ENCODE data around the gene ATG13. TPM values are rescaled to one million over a fixed set of nuclear protein-coding genes. Genes with fewer than 3 reads are reported as not detected.

Gene ATG13
- total and polyA plus RNA-seq, 2 of the 8 experiments (the other 6 are each of a cell fraction or from before 2014, with no cell fraction given), result 65.0 to 77.4 TPM

DNA sequence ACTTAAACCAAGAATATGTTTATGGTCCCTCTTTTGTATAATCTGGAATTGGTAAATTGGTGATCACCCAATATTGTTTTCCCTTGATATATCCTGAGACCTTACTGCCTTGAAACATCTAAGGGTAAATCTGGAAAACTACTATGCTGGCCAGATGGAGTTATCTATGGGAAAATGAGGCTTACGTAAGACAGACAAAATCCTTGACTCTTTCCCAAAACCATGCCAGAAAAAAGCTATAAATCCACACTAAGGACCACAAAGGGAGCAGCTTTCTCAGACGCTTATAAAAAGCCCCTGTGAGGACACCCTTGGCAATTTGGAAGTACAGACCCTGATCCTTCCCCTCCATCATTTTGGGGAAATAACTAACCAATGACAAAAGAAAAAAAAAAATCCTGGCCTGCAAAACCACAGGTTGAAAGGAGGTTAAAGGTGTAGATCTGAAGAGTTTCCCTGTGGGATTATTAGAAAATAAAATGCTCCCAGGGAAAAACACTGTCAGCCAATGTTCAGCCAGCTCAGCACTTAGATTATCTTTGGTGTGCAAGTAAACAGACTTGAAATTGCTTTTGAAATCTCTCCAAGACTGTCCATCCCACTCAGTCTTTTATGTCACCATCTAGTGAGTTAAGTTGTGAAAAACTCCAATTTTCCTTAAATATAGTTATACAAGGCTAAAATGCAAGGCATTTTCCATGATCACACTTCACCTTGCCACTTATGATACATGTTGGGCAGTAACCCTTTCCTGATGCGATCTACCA, 17.0 kb upstream of the ATG13 start:
- H4K20me1 ChIP-seq (replicated peaks in 1 of 2; ENCODE audit: control insufficient read depth in 1 of 2, insufficient read depth in 2 of 2, low read length in 2 of 2), result no peaks in the 10 kb centered on the region
- H3K9me3 ChIP-seq (ENCODE audit: insufficient read depth in 2 of 2, low read depth in 1 of 2, low read length in 1 of 2), result no peaks in the 10 kb centered on the region
- no peaks in the 10 kb centered on the region for H3K27me3 ChIP-seq (replicated peaks in 1 of 4; ENCODE audit: control insufficient read depth in 3 of 4, extremely low read depth in 1 of 4, insufficient read depth in 3 of 4, low read length in 3 of 4)
- no peak overlapping the region for H4K91ac ChIP-seq (replicated peaks; ENCODE audit: insufficient read length, low read length)
- H3K36me3 ChIP-seq (ENCODE audit: control insufficient read depth in 2 of 4, insufficient read depth in 4 of 4, low read length in 3 of 4), result no peaks in the 10 kb centered on the region
- no peak overlapping the region for H4K5ac ChIP-seq (ENCODE audit: insufficient read length, low read depth, low read length)
- no peak overlapping the region for H2BK12ac ChIP-seq (ENCODE audit: low read depth, low read length)
- no peak overlapping the region for H3K14ac ChIP-seq (ENCODE audit: insufficient read length)
- H3K23me2 ChIP-seq (ENCODE audit: low read depth, low read length), result no peaks in the 10 kb centered on the region
- H2AK5ac ChIP-seq (ENCODE audit: low read depth, low read length), result no peak overlapping the region
- no peaks in the 10 kb centered on the region for H3K79me1 ChIP-seq (ENCODE audit: low read depth, low read length)
- no peak for DNase-seq (ENCODE audit: low read depth in 1 of 2, low spot score in 2 of 2)
- no peak overlapping the region for H2BK120ac ChIP-seq (replicated peaks; ENCODE audit: low read depth, low read length)
- H2AFZ ChIP-seq (ENCODE audit: low read length), result no peak overlapping the region
- H3K18ac ChIP-seq (ENCODE audit: extremely low read depth, low read length), result no peak overlapping the region
- ChIA-PET POLR2A (ENCODE audit: partially characterized antibody) (interaction anchor here (0.8 to 1.7 kb wide), 2 partner anchors 21 to 30 kb away, joined by 3 read pairs; no protein-coding TSS in a partner anchor), CTCF (ENCODE audit: partially characterized antibody) (interaction anchor here (0.6 to 1.2 kb wide), 2 partner anchors 18 to 43 kb away, joined by 3 to 4 read pairs; no protein-coding TSS in a partner anchor)
- no peak for FAIRE-seq
- WGBS, 2 experiments (ENCODE audit: extremely low coverage in 1 of 2, insufficient coverage in 1 of 2, insufficient read length in 1 of 2, insufficient replicate concordance in 2 of 2, low coverage in 1 of 2, low lambda C conversion rate in 2 of 2, missing lambda C conversion rate in 1 of 2), result 96% methylated on average over 3 of the region's 3 CpGs; no CpG with 5 or more reads in 1 of the 2 experiments
- no peak overlapping the region for H3K4me3 ChIP-seq (ENCODE audit: extremely low read depth in 1 of 4, insufficient read depth in 2 of 4, low read depth in 3 of 4, low read length in 4 of 4)
- no peak overlapping the region for H2BK5ac ChIP-seq (ENCODE audit: low read depth, low read length)
- H3K79me2 ChIP-seq (ENCODE audit: control insufficient read depth in 1 of 2, insufficient read depth in 2 of 2, low read length in 2 of 2), result no peaks in the 10 kb centered on the region
- no peak overlapping the region for H3K27ac ChIP-seq (ENCODE audit: low read depth, low read length)
- no peak overlapping the region for H3K23ac ChIP-seq (ENCODE audit: insufficient read length)
- no peaks in the 10 kb centered on the region for H3K4me1 ChIP-seq (replicated peaks in 1 of 4; ENCODE audit: control insufficient read depth in 3 of 4, insufficient read depth in 4 of 4, low read length in 3 of 4)
- H3K56ac ChIP-seq (replicated peaks; ENCODE audit: insufficient read length, low read depth, low read length), result no peak overlapping the region
- no peak overlapping the region for H2BK20ac ChIP-seq (ENCODE audit: low read length)
- H2BK15ac ChIP-seq (ENCODE audit: low read length), result no peak overlapping the region
- H3K4me2 ChIP-seq (ENCODE audit: insufficient read depth in 1 of 2, low read depth in 2 of 2, low read length in 2 of 2), result no peak overlapping the region
- no peak overlapping the region for H3K9ac ChIP-seq (replicated peaks in 1 of 4; ENCODE audit: extremely low read depth in 1 of 4, low read depth in 3 of 4, low read length in 3 of 4)
- H3K4ac ChIP-seq (replicated peaks; ENCODE audit: insufficient read length, low read depth, low read length), result no peak overlapping the region
- H4K8ac ChIP-seq (ENCODE audit: extremely low read depth, insufficient read depth, low read length), result no peak overlapping the region
- TF ChIP-seq MAFK (IDR thresholded peaks at IDR 0.05; ENCODE audit: low read depth, low read length) (no peak), EP300 (IDR thresholded peaks at IDR 0.05; ENCODE audit: borderline replicate concordance in 1 of 2, low read depth in 2 of 2, low read length in 2 of 2) (no peak), EGR1 (IDR thresholded peaks at IDR 0.05; ENCODE audit: borderline replicate concordance, low read depth, low read length) (no peak), ASH2L (IDR thresholded peaks at IDR 0.05; ENCODE audit: low read length) (no peak), GABPA (IDR thresholded peaks at IDR 0.05; ENCODE audit: borderline replicate concordance, insufficient read depth, low read length) (no peak), CREB1 (IDR thresholded peaks at IDR 0.05) (no peak), CTBP2 (IDR thresholded peaks at IDR 0.05; ENCODE audit: borderline replicate concordance, insufficient read depth, insufficient read length, low read length) (no peak), CBX5 (IDR thresholded peaks at IDR 0.05; ENCODE audit: low read depth, low read length) (no peak), POLR2AphosphoS5 (IDR thresholded peaks at IDR 0.05; ENCODE audit: low read depth, low read length) (no peak), ZNF274 (IDR thresholded peaks at IDR 0.05; ENCODE audit: borderline replicate concordance, extremely low read depth, low read length) (no peak), NRF1 (IDR thresholded peaks at IDR 0.05; ENCODE audit: low read depth, low read length) (no peak), TAF7 (optimal IDR thresholded peaks at IDR 0.05; ENCODE audit: borderline replicate concordance, low read depth, low read length) (no peak), EZH2 (IDR thresholded peaks at IDR 0.05; ENCODE audit: low read depth, low read length, severe bottlenecking) (no peak)

All from H1 (cell line).